HepG2 (cell line): ENCODE results near the gene KCTD13. TPM values are rescaled to one million over a fixed set of nuclear protein-coding genes. Genes with fewer than 3 reads are reported as not detected.

ENCODE experiments used
- AHR ChIP-seq: IDR thresholded peaks from 2 replicates; pipeline ENCODE4 v1.6.1; 2018; ENCODE audit warnings: missing genetic modification reagents, missing compliant biosample characterization
- DNMT3B ChIP-seq: conservative IDR thresholded peaks from 2 replicates; pipeline ENCODE4 v1.6.1; 2016; ENCODE audit warnings: missing biosample characterization, control low read depth
- DPF2 ChIP-seq: sonication (generic); formaldehyde crosslinking; IDR thresholded peaks from 2 replicates; pipeline ENCODE4 v1.4.0; 2020; ENCODE audit warnings: mild to moderate bottlenecking, low read depth, missing genetic modification reagents, borderline replicate concordance
- GATA4 ChIP-seq: sonication (generic); IDR thresholded peaks from 2 replicates; pipeline ENCODE4 v1.6.1; 2016; ENCODE audit warnings: antibody characterized with exemption, low read depth, borderline replicate concordance
- GATAD2A ChIP-seq: IDR thresholded peaks from 2 replicates; pipeline ENCODE4 v1.6.1; 2016
- MAFF ChIP-seq: IDR thresholded peaks from 2 replicates; pipeline ENCODE4 v1.6.1; 2011; ENCODE audit warnings: low read depth, low read length, improper control_type of control experiment
- PAF1 ChIP-seq: IDR thresholded peaks from 2 replicates; pipeline ENCODE4 v1.6.1; 2016; ENCODE audit warnings: missing genetic modification reagents, missing compliant biosample characterization
- PAWR ChIP-seq: sonication (generic); formaldehyde crosslinking; IDR thresholded peaks from 2 replicates; pipeline ENCODE4 v1.4.0; 2020; ENCODE audit warnings: missing genetic modification reagents, mild to moderate bottlenecking, borderline replicate concordance
- SNRNP70 ChIP-seq: fragments of 200-400 bp; formaldehyde crosslinking; IDR thresholded peaks from 2 replicates; pipeline ENCODE4 v1.6.1; 2017; ENCODE audit warnings: mild to moderate bottlenecking, low read depth, low read length, moderate library complexity
- SP140L ChIP-seq: sonication (generic); formaldehyde crosslinking; IDR thresholded peaks from 2 replicates; pipeline ENCODE4 v1.4.0; 2020; ENCODE audit warnings: missing genetic modification reagents, borderline replicate concordance
- SP5 ChIP-seq: IDR thresholded peaks from 2 replicates; pipeline ENCODE4 v1.6.1; 2016; ENCODE audit warnings: low read depth, borderline replicate concordance
- TMF1 ChIP-seq: sonication (generic); formaldehyde crosslinking; IDR thresholded peaks from 2 replicates; pipeline ENCODE4 v1.8.1; 2022; ENCODE audit warnings: low read depth, missing genetic modification reagents
- ZBTB7B ChIP-seq: sonication (generic); formaldehyde crosslinking; IDR thresholded peaks from 2 replicates; pipeline ENCODE4 v1.4.0; 2020; ENCODE audit warnings: missing genetic modification reagents
- ZNF256 ChIP-seq: sonication (generic); formaldehyde crosslinking; conservative IDR thresholded peaks from 2 replicates; pipeline ENCODE4 v1.4.0; 2020; ENCODE audit warnings: missing genetic modification reagents
- ZNF263 ChIP-seq: sonication (generic); formaldehyde crosslinking; IDR thresholded peaks from 2 replicates; pipeline ENCODE4 v1.4.0; 2020; ENCODE audit warnings: missing genetic modification reagents
- ZNF550 ChIP-seq: sonication (generic); formaldehyde crosslinking; IDR thresholded peaks from 2 replicates; pipeline ENCODE4 v1.4.0; 2020; ENCODE audit warnings: mild to moderate bottlenecking, missing genetic modification reagents, borderline replicate concordance
- ZNF788 ChIP-seq: sonication (generic); formaldehyde crosslinking; IDR thresholded peaks from 2 replicates; pipeline ENCODE4 v1.5.0; 2020; ENCODE audit warnings: mild to moderate bottlenecking, missing genetic modification reagents, borderline replicate concordance
- ZSCAN9 ChIP-seq: IDR thresholded peaks from 2 replicates; pipeline ENCODE4 v1.6.1; 2016; ENCODE audit warnings: borderline replicate concordance
- polyA plus RNA-seq, 8 experiments: library from polyadenylated mRNA; depleted of rRNA in 3 of 8; stranded (reverse) in 7 of 8; unstranded in 1 of 8; fragments of >200 nt; fragmentation: Illumina TruSeq in 4 of 8; extraction: Trizol in 4 of 8; gene quantifications; 2 replicates each; pipeline versions ENCODE4 v1.2.1 to v1.2.3, GENCODE V29; 2011 to 2016; ENCODE audit warnings: low read depth in 4 of 8, missing spikeins in 1 of 8, mixed read lengths in 1 of 8; ENCODE audit not compliant: insufficient read depth in 1 of 8
- total RNA-seq, 5 experiments: library from RNA; depleted of rRNA; stranded (reverse); fragments of >200 nt; fragmentation: Illumina TruSeq; extraction: Trizol; gene quantifications; 2 replicates each; pipeline ENCODE4 v1.2.3, GENCODE V29; 2016; ENCODE audit warnings: low read depth in 1 of 5
- TF ChIP-seq, protein P1 (sequence below): sonication (generic); formaldehyde crosslinking; IDR thresholded peaks from 2 replicates; pipeline ENCODE4 v1.5.1; 2020; ENCODE audit warnings: missing genetic modification reagents, mild to moderate bottlenecking, borderline replicate concordance
- TF ChIP-seq, protein P2 (sequence below): sonication (generic); formaldehyde crosslinking; IDR thresholded peaks from 2 replicates; pipeline ENCODE4 v1.5.1; 2020; ENCODE audit warnings: missing genetic modification reagents, mild to moderate bottlenecking, borderline replicate concordance
- TF ChIP-seq, protein P3 (sequence below): sonication (generic); formaldehyde crosslinking; IDR thresholded peaks from 2 replicates; pipeline ENCODE4 v1.5.1; 2020; ENCODE audit warnings: mild to moderate bottlenecking, moderate library complexity, missing genetic modification reagents
- TF ChIP-seq, protein P4 (sequence below), 2 experiments: sonication (generic) in 1 of 2; formaldehyde crosslinking in 1 of 2; IDR thresholded peaks; 2 replicates each; pipeline versions ENCODE4 v1.5.1 to v1.6.1; 2011 to 2020; ENCODE audit warnings: borderline replicate concordance in 1 of 2, low read depth in 1 of 2, low read length in 1 of 2, mild to moderate bottlenecking in 1 of 2, missing genetic modification reagents in 1 of 2, moderate library complexity in 1 of 2

The KCTD13 gene
- total and polyA plus RNA-seq, 2 of the 13 experiments (the other 11 are each of a cell fraction or from before 2014, with no cell fraction given) = 6.3 to 14.7 TPM

DNA sequence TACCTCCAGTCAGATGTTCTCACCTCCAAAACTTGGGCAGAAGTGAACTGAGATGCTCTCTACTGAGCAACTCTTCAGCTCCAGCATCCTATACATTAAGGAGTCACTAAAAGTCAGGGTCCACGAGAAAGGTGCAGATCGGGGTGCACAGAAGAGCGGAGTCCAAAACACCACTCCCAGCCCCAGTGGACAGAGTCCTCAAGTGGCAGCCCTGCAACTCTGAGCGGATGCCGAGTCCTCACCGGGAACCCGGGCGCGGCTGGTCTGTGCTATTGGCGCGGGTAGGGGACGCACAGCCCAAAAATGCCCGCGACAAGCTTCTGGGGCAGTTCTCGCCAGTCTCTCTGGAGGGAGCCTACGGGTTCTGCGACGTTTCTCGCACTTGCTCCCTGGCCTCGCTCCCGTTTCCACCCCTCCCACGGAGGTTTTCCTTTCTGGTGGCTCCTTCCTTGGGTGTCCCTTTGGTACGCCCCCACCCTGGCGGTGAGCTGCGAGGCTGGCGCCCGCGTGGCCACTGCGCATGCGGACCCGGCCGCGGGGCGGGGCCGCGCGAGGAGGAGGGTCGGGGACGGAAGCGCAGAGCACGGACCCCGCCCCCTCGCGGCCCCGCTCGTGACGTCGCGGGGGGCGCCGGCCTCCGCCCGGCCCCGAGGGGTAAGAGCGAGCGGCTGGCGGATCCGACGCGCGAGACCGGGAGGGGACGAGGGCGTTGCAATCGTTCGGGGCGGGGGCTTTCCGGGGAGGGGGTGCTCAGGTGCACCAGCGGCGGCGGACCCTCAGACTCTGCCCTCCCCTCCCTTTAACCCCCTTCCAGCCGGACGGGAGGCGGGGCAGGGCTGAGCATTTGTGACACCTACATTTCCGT lies 35.7 kb upstream of the KCTD13 start, which contains the start of gene TMEM219 (continued):
- 0 out of 2 replicates have a peak, but pooled peaks have one; percentile 37 for TF ChIP-seq PAWR (CRISPR knock-in tag)
- TF ChIP-seq, protein P1, sequence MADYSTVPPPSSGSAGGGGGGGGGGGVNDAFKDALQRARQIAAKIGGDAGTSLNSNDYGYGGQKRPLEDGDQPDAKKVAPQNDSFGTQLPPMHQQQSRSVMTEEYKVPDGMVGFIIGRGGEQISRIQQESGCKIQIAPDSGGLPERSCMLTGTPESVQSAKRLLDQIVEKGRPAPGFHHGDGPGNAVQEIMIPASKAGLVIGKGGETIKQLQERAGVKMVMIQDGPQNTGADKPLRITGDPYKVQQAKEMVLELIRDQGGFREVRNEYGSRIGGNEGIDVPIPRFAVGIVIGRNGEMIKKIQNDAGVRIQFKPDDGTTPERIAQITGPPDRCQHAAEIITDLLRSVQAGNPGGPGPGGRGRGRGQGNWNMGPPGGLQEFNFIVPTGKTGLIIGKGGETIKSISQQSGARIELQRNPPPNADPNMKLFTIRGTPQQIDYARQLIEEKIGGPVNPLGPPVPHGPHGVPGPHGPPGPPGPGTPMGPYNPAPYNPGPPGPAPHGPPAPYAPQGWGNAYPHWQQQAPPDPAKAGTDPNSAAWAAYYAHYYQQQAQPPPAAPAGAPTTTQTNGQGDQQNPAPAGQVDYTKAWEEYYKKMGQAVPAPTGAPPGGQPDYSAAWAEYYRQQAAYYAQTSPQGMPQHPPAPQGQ = no peak
- TF ChIP-seq, protein P2, sequence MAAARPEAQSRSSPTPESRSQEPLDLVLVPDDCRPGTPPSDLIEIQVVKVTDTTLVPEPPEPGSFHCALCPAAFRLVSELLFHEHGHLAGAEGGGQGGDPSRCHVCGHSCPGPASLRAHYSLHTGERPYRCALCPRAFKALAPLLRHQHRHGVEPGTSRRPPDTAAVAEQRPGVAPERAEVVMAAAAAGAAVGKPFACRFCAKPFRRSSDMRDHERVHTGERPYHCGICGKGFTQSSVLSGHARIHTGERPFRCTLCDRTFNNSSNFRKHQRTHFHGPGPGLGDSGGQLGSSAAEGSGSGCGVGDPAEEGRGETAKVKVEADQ = peak; percentile 77
- TF ChIP-seq SNRNP70 = no peak
- peak; percentile 70 for TF ChIP-seq SP5 (CRISPR knock-in tag)
- TF ChIP-seq ZNF788 (CRISPR knock-in tag) = peak; percentile 62
- peak; percentile 61 for TF ChIP-seq ZBTB7B (CRISPR knock-in tag)
- peak; percentile 40; the same call in 1 of the 2 replicates for TF ChIP-seq ZNF550 (CRISPR knock-in tag)
- TF ChIP-seq PAF1 (CRISPR knock-in tag) = no peak
- peak; percentile 55; the same call in 1 of the 2 replicates for TF ChIP-seq ZNF263 (CRISPR knock-in tag)
- peak; percentile 82; the same call in 1 of the 2 replicates for TF ChIP-seq SP140L (CRISPR knock-in tag)
- TF ChIP-seq ZNF256 = 0 out of 2 replicates have a peak, but pooled peaks have one; percentile 18
- TF ChIP-seq ZSCAN9 = peak; percentile 8; the same call in 1 of the 2 replicates
- TF ChIP-seq, protein P3, sequence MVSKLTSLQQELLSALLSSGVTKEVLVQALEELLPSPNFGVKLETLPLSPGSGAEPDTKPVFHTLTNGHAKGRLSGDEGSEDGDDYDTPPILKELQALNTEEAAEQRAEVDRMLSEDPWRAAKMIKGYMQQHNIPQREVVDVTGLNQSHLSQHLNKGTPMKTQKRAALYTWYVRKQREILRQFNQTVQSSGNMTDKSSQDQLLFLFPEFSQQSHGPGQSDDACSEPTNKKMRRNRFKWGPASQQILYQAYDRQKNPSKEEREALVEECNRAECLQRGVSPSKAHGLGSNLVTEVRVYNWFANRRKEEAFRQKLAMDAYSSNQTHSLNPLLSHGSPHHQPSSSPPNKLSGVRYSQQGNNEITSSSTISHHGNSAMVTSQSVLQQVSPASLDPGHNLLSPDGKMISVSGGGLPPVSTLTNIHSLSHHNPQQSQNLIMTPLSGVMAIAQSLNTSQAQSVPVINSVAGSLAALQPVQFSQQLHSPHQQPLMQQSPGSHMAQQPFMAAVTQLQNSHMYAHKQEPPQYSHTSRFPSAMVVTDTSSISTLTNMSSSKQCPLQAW = peak; percentile 84
- TF ChIP-seq DNMT3B = peak; percentile 53; the same call in 1 of the 2 replicates
- no peak for TF ChIP-seq DPF2 (CRISPR knock-in tag)
- TF ChIP-seq AHR (CRISPR knock-in tag) = peak; percentile 12; the same call in 1 of the 2 replicates
- TF ChIP-seq, protein P4, sequence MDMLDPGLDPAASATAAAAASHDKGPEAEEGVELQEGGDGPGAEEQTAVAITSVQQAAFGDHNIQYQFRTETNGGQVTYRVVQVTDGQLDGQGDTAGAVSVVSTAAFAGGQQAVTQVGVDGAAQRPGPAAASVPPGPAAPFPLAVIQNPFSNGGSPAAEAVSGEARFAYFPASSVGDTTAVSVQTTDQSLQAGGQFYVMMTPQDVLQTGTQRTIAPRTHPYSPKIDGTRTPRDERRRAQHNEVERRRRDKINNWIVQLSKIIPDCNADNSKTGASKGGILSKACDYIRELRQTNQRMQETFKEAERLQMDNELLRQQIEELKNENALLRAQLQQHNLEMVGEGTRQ (IDR thresholded peaks at IDR 0.05; ENCODE audit: low read depth, low read length) = no peak
- TF ChIP-seq, protein P4 (CRISPR knock-in tag; IDR thresholded peaks at IDR 0.05; ENCODE audit: borderline replicate concordance) = no peak; the same call in 1 of the 2 replicates
- peak; percentile 52 for TF ChIP-seq GATAD2A (CRISPR knock-in tag)
- TF ChIP-seq MAFF = no peak
- peak; percentile 70; the same call in 1 of the 2 replicates for TF ChIP-seq GATA4
- TF ChIP-seq TMF1 (CRISPR knock-in tag) = peak; percentile 80; the same call in 1 of the 2 replicates
